ENCODE data around the gene RNF34.

DNA sequence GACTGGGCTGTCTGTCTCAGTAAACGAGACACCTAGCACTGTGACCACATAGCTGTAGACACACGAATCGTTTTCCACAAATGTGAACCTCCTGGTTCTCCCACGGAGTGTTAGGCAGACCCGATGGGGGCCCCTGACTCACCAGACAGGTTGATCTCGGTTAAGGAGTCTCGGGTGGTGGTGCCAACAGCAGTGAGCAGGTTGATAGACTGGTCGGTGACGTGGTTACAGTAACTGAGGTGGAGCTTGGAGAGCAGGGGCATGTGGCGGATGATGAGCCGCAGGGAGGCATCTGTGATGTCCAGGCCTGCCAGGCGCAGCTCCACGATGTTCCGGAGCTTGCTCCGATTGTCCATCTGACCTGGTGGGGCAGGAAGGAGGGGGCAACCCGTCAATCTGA, 39.8 kb downstream of the RNF34 start:
- TF ChIP-seq, protein P1, sequence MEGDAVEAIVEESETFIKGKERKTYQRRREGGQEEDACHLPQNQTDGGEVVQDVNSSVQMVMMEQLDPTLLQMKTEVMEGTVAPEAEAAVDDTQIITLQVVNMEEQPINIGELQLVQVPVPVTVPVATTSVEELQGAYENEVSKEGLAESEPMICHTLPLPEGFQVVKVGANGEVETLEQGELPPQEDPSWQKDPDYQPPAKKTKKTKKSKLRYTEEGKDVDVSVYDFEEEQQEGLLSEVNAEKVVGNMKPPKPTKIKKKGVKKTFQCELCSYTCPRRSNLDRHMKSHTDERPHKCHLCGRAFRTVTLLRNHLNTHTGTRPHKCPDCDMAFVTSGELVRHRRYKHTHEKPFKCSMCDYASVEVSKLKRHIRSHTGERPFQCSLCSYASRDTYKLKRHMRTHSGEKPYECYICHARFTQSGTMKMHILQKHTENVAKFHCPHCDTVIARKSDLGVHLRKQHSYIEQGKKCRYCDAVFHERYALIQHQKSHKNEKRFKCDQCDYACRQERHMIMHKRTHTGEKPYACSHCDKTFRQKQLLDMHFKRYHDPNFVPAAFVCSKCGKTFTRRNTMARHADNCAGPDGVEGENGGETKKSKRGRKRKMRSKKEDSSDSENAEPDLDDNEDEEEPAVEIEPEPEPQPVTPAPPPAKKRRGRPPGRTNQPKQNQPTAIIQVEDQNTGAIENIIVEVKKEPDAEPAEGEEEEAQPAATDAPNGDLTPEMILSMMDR (IDR thresholded peaks at IDR 0.05): no peak
- TF ChIP-seq POLR2AphosphoS5 (IDR thresholded peaks at IDR 0.05): no peak
- no peak for TF ChIP-seq EP300 (IDR thresholded peaks at IDR 0.05; ENCODE audit: low read depth)
- no peak for TF ChIP-seq POLR2A (IDR thresholded peaks at IDR 0.05)
